Glomerular visceral epithelial cell (primary cell): ENCODE data around the gene ZBTB3.
"Not testable (repeated sequence)": the region's sequence is repeated elsewhere in the genome, so short reads cannot be mapped to it uniquely, and the experiment has no call there.

Experiments
- DNase-seq: peaks from one replicate; pipeline ENCODE4 v3.0.0-alpha.2; 2016; ENCODE audit errors: extremely low spot score

The ZBTB3 gene

GRCh38 chr11:62753736-62754603 is at the start of gene ZBTB3:
ZBTB3 (minus strand) TSS chr11:62754160; CDS start chr11:62753664, 496 bp downstream.
- DNase-seq: peak; percentile 99

- DNase-seq: no peak
Measured at GRCh38 chr11:62801071-62801470, 47.1 kb upstream of the ZBTB3 start.

- DNase-seq: no peak
Measured at GRCh38 chr11:62799486-62799885, 45.5 kb upstream of the ZBTB3 start.

- no peak for DNase-seq
Measured at GRCh38 chr11:62796281-62796680, 42.3 kb upstream of the ZBTB3 start.

- no peak for DNase-seq
Measured at GRCh38 chr11:62794201-62794775, 40.3 kb upstream of the ZBTB3 start.

- DNase-seq: peak; percentile 17
Measured at GRCh38 chr11:62792202-62792575, 38.2 kb upstream of the ZBTB3 start.

- DNase-seq: peak; percentile 82
Measured at GRCh38 chr11:62791501-62792201, 37.7 kb upstream of the ZBTB3 start, which contains the start of gene TMEM223. TMEM223 (minus strand) TSS chr11:62792006; CDS start chr11:62791994, 12 bp downstream.

GRCh38 chr11:62789576-62789975 is 35.6 kb upstream of the ZBTB3 start:
- no peak for DNase-seq

- DNase-seq: no peak
Measured at GRCh38 chr11:62788991-62789390, 35.0 kb upstream of the ZBTB3 start.

- DNase-seq: peak; percentile 97
Measured at GRCh38 chr11:62787005-62787759, 33.2 kb upstream of the ZBTB3 start, which contains the start of gene TMEM179B. TMEM179B (plus strand) TSS chr11:62787402; CDS start chr11:62787432, 30 bp downstream.

- DNase-seq: peak; percentile 84
Measured at GRCh38 chr11:62786318-62787004, 32.5 kb upstream of the ZBTB3 start.

GRCh38 chr11:62782753-62783152 is 28.8 kb upstream of the ZBTB3 start:
- DNase-seq: no peak

- no peak for DNase-seq
Measured at GRCh38 chr11:62778441-62778840, 24.5 kb upstream of the ZBTB3 start.

- no peak for DNase-seq
Measured at GRCh38 chr11:62777389-62777788, 23.4 kb upstream of the ZBTB3 start.

- no peak for DNase-seq
Measured at GRCh38 chr11:62775646-62776045, 21.7 kb upstream of the ZBTB3 start.

GRCh38 chr11:62774407-62774806 is 20.4 kb upstream of the ZBTB3 start:
- no peak for DNase-seq

GRCh38 chr11:62771144-62772021 is 17.4 kb upstream of the ZBTB3 start, which contains the start of gene TAF6L:
TAF6L (plus strand) TSS chr11:62771396; CDS start chr11:62775784, 4,388 bp downstream.
- peak; percentile 96 for DNase-seq

- no peak for DNase-seq
Measured at GRCh38 chr11:62770778-62771143, 16.8 kb upstream of the ZBTB3 start.

GRCh38 chr11:62760867-62761227 is 6.9 kb upstream of the ZBTB3 start:
- DNase-seq: not testable (repeated sequence)
